WTC11 (cell line): ENCODE data around the gene HNF1B. TPM values are rescaled to one million over a fixed set of nuclear protein-coding genes. Genes with fewer than 3 reads are reported as not detected.

Source experiments
- ATAC-seq: fragments of 200-7000 bp; cut with Tn5 transposase; 2 replicates; pipeline ENCODE4 v1.10.0; 2021; ENCODE audit warnings: mild to moderate bottlenecking, moderate library complexity
- CTCF ChIA-PET: fragments of 300-600 bp; sonication (Branson Sonifier 250); formaldehyde crosslinking; loops from one replicate; lab custom pipeline; 2021; ENCODE audit warnings: antibody characterized with exemption; lab: Charles Lee
- POLR2A ChIA-PET: fragments of 350-600 bp; sonication (Branson Sonifier 250); formaldehyde crosslinking; loops from one replicate; lab custom pipeline; 2021; ENCODE audit warnings: antibody characterized with exemption; lab: Charles Lee
- DNase-seq: peaks from one replicate; pipeline ENCODE4 v3.0.0; 2021; ENCODE audit warnings: low spot score
- H3K27ac Mint-ChIP-seq: 2 replicates; pipeline ENCODE4 v1.8.0; 2021; ENCODE audit warnings: mixed read lengths
- H3K27me3 Mint-ChIP-seq: 2 replicates; pipeline ENCODE4 v1.8.0; 2021; ENCODE audit warnings: low read depth, mild to moderate bottlenecking, moderate library complexity, mixed read lengths
- H3K36me3 Mint-ChIP-seq: 2 replicates; pipeline ENCODE4 v1.8.0; 2021; ENCODE audit warnings: mixed read lengths
- H3K4me1 Mint-ChIP-seq: 2 replicates; pipeline ENCODE4 v1.8.0; 2022; ENCODE audit warnings: mixed read lengths
- H3K4me3 Mint-ChIP-seq: 2 replicates; pipeline ENCODE4 v1.8.0; 2021; ENCODE audit warnings: mild to moderate bottlenecking, moderate library complexity, mixed read lengths
- H3K9me3 Mint-ChIP-seq: 2 replicates; pipeline ENCODE4 v1.8.0; 2021; ENCODE audit warnings: mixed read lengths
- ARID4B ChIP-seq: sonication (generic); formaldehyde crosslinking; IDR thresholded peaks from 2 replicates; pipeline ENCODE4 v1.8.0; 2023; ENCODE audit warnings: missing genetic modification reagents, mild to moderate bottlenecking, borderline replicate concordance
- ATF2 ChIP-seq: sonication (generic); formaldehyde crosslinking; IDR thresholded peaks from 2 replicates; pipeline ENCODE4 v1.8.1; 2022; ENCODE audit warnings: low read depth, missing genetic modification reagents, borderline replicate concordance
- CREB1 ChIP-seq: sonication (generic); formaldehyde crosslinking; IDR thresholded peaks from 2 replicates; pipeline ENCODE4 v1.8.0; 2023; ENCODE audit warnings: mild to moderate bottlenecking, missing genetic modification reagents
- ELF4 ChIP-seq: sonication (generic); formaldehyde crosslinking; IDR thresholded peaks from 2 replicates; pipeline ENCODE4 v1.8.1; 2022; ENCODE audit warnings: low read depth, mild to moderate bottlenecking, moderate library complexity, missing genetic modification reagents
- FOXJ3 ChIP-seq: sonication (generic); formaldehyde crosslinking; IDR thresholded peaks from 2 replicates; pipeline ENCODE4 v1.9.0; 2021; ENCODE audit warnings: missing genetic modification reagents, mild to moderate bottlenecking, borderline replicate concordance
- GTF2I ChIP-seq: fragments of 250-450 bp; sonication (Bioruptor Pico); conservative IDR thresholded peaks from 2 replicates; pipeline ENCODE4 v1.4.0; 2021; ENCODE audit warnings: mild to moderate bottlenecking
- IRF2 ChIP-seq: sonication (generic); formaldehyde crosslinking; IDR thresholded peaks from 2 replicates; pipeline ENCODE4 v1.8.0; 2022; ENCODE audit warnings: low read depth, missing genetic modification reagents, borderline replicate concordance
- JUN ChIP-seq: sonication (generic); formaldehyde crosslinking; IDR thresholded peaks from 2 replicates; pipeline ENCODE4 v1.8.0; 2023; ENCODE audit warnings: mild to moderate bottlenecking, missing genetic modification reagents
- NR1H2 ChIP-seq: sonication (generic); formaldehyde crosslinking; IDR thresholded peaks from 2 replicates; pipeline ENCODE4 v1.9.0; 2021; ENCODE audit warnings: mild to moderate bottlenecking, moderate library complexity, missing genetic modification reagents
- NR3C1 ChIP-seq: sonication (generic); formaldehyde crosslinking; conservative IDR thresholded peaks from 2 replicates; pipeline ENCODE4 v1.8.1; 2023; ENCODE audit warnings: low read depth, mild to moderate bottlenecking, missing genetic modification reagents
- RORB ChIP-seq: fragments of 250-450 bp; sonication (Bioruptor Pico); IDR thresholded peaks from 2 replicates; pipeline ENCODE4 v1.9.0; 2021; ENCODE audit warnings: mild to moderate bottlenecking
- SMAD3 ChIP-seq: sonication (generic); formaldehyde crosslinking; IDR thresholded peaks from 2 replicates; pipeline ENCODE4 v1.8.0; 2022; ENCODE audit warnings: missing genetic modification reagents, mild to moderate bottlenecking, borderline replicate concordance
- total RNA-seq: library from RNA; stranded (reverse); gene quantifications from 3 replicates; pipeline ENCODE4 v1.2.3, GENCODE V29; 2021
- TF ChIP-seq, protein P1 (sequence below): sonication (generic); formaldehyde crosslinking; IDR thresholded peaks from 2 replicates; pipeline ENCODE4 v1.8.1; 2023; ENCODE audit warnings: mild to moderate bottlenecking, missing genetic modification reagents, moderate library complexity
- TF ChIP-seq, protein P2 (sequence below): sonication (generic); formaldehyde crosslinking; IDR thresholded peaks from 2 replicates; pipeline ENCODE4 v1.8.1; 2022; ENCODE audit warnings: missing genetic modification reagents, borderline replicate concordance

The HNF1B gene
- total RNA-seq, 1 experiment from 2014 or later = 0.26 TPM

DNA sequence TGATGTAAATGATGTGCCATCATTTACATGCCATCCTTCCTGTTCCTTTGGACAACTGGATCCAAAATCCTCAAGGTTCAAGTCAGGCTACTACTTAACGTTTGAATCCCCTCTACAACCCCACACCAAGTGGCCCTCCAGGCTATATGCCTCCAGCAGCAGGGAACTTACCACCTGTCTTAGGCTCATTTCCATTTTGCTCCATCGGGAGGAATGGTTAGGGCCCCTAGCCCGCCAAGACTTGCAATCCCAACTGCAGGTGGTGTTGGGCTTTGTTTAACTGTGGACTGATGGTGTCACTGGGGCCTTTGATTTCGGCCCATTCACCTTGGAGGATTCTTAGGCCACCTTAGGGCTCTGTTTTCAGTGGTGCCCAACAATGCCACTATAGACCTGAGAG, 9.7 kb downstream of the HNF1B start:
- Mint-ChIP-seq H3K4me3 (no peak overlapping the region), H3K4me1 (peaks cover 7% of the 10 kb centered on the region; the same call in 1 of the 2 replicates), H3K9me3 (0 out of 2 replicates have a peak, but pooled peaks cover 3% of the 10 kb centered on the region), H3K36me3 (no peaks in the 10 kb centered on the region), H3K27ac (no peak overlapping the region), H3K27me3 (peaks cover 70% of the 10 kb centered on the region)
- peak; percentile 37 for DNase-seq
- peak; percentile 73 for ATAC-seq
- POLR2A ChIA-PET = no interaction called here
- TF ChIP-seq ATF2 (CRISPR knock-in tag) = no peak
- no peak for TF ChIP-seq ARID4B (CRISPR knock-in tag)
- TF ChIP-seq, protein P1, sequence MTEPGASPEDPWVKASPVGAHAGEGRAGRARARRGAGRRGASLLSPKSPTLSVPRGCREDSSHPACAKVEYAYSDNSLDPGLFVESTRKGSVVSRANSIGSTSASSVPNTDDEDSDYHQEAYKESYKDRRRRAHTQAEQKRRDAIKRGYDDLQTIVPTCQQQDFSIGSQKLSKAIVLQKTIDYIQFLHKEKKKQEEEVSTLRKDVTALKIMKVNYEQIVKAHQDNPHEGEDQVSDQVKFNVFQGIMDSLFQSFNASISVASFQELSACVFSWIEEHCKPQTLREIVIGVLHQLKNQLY (CRISPR knock-in tag) = no peak
- TF ChIP-seq JUN (CRISPR knock-in tag) = no peak
- CTCF ChIA-PET = no interaction called here

- H3K9me3 Mint-ChIP-seq = 0 out of 2 replicates have a peak, but pooled peaks cover 3% of the 10 kb centered on the region
- H3K36me3 Mint-ChIP-seq = no peaks in the 10 kb centered on the region
- DNase-seq (no peak), ATAC-seq (no peak)
- peaks cover 45% of the 10 kb centered on the region for H3K27me3 Mint-ChIP-seq
- ChIA-PET POLR2A (no interaction called here), CTCF (no interaction called here)
- TF ChIP-seq IRF2 (CRISPR knock-in tag) (no peak), ELF4 (CRISPR knock-in tag) (no peak), ARID4B (CRISPR knock-in tag) (no peak), FOXJ3 (no peak), NR1H2 (CRISPR knock-in tag) (no peak), NR3C1 (CRISPR knock-in tag) (no peak)
- H3K4me3 Mint-ChIP-seq = no peak overlapping the region
- H3K27ac Mint-ChIP-seq = no peak overlapping the region
- H3K4me1 Mint-ChIP-seq = peaks cover 7% of the 10 kb centered on the region; the same call in 1 of the 2 replicates
Measured at GRCh38 chr17:37732316-37732715, 12.5 kb downstream of the HNF1B start.

DNA sequence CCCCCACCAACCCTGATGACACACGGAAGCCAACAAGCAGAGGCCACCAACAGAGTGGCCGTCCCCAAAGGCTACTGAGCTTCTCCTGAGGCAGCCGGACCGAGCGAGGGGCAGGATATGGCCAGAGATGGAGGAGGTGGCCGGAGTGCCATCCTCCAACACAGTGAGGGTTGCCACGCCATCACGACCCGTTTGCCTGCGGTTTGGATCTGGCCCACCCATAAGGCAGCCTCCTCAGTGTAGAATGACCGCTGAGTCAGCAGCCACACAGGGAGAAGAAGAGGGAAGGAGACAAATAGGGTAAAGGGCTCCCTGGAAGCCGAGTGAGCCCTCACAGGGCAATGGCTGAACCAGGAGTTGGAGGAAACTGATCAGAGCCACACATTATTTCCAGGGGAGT, 13.8 kb downstream of the HNF1B start:
- Mint-ChIP-seq H3K27me3 (peaks cover 32% of the 10 kb centered on the region), H3K4me1 (peaks cover 12% of the 10 kb centered on the region), H3K36me3 (no peaks in the 10 kb centered on the region), H3K9me3 (no peaks in the 10 kb centered on the region), H3K27ac (no peak overlapping the region), H3K4me3 (no peak overlapping the region)
- no peak for ATAC-seq
- POLR2A ChIA-PET = interaction anchor here (0.7 kb wide), 1 partner anchor 15 kb away, joined by 8 read pairs; no protein-coding TSS in a partner anchor
- CTCF ChIA-PET = no interaction called here
- TF ChIP-seq GTF2I (CRISPR knock-in tag) (no peak), NR1H2 (CRISPR knock-in tag) (no peak), CREB1 (CRISPR knock-in tag) (no peak), RORB (CRISPR knock-in tag) (no peak), SMAD3 (CRISPR knock-in tag) (no peak)
- TF ChIP-seq, protein P2, sequence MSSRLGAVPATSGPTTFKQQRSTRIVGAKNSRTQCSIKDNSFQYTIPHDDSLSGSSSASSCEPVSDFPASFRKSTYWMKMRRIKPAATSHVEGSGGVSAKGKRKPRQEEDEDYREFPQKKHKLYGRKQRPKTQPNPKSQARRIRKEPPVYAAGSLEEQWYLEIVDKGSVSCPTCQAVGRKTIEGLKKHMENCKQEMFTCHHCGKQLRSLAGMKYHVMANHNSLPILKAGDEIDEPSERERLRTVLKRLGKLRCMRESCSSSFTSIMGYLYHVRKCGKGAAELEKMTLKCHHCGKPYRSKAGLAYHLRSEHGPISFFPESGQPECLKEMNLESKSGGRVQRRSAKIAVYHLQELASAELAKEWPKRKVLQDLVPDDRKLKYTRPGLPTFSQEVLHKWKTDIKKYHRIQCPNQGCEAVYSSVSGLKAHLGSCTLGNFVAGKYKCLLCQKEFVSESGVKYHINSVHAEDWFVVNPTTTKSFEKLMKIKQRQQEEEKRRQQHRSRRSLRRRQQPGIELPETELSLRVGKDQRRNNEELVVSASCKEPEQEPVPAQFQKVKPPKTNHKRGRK = no peak
- DNase-seq = no peak
